Measurements from ENCODE around the gene PRM3.

The PRM3 gene

GRCh38 chr16:11272921-11273720, at the start of gene PRM3:
Gene PRM3 (minus strand): TSS chr16:11273629. CDS start chr16:11273595, 34 bp downstream.
- DNase-seq, result no peak
- in situ Hi-C loops (cut with HindIII; ENCODE audit: low pct_ligation_motif_present, low pct_unique_long_range_greater_than_20kb, low sequenced_read_pairs), result no loop called here

GRCh38 chr16:11322823-11323222, 49.4 kb upstream of the PRM3 start:
- in situ Hi-C loops (cut with HindIII; ENCODE audit: low pct_ligation_motif_present, low pct_unique_long_range_greater_than_20kb, low sequenced_read_pairs), result no loop called here

GRCh38 chr16:11321662-11322061, 48.2 kb upstream of the PRM3 start:
- no peak for DNase-seq
- in situ Hi-C loops (cut with HindIII; ENCODE audit: low pct_ligation_motif_present, low pct_unique_long_range_greater_than_20kb, low sequenced_read_pairs), result no loop called here

More at GRCh38 chr16:11322823-11323222, 49.4 kb upstream of the PRM3 start:
- no peak for DNase-seq

- in situ Hi-C loops (cut with HindIII; ENCODE audit: low pct_ligation_motif_present, low pct_unique_long_range_greater_than_20kb, low sequenced_read_pairs), result no loop called here
- no peak for DNase-seq
Observed at GRCh38 chr16:11320170-11320569, 46.7 kb upstream of the PRM3 start.

- in situ Hi-C loops (cut with HindIII; ENCODE audit: low pct_ligation_motif_present, low pct_unique_long_range_greater_than_20kb, low sequenced_read_pairs), result no loop called here
Observed at GRCh38 chr16:11319529-11320146, 46.2 kb upstream of the PRM3 start.

GRCh38 chr16:11318817-11319216, 45.4 kb upstream of the PRM3 start:
- in situ Hi-C loops (cut with HindIII; ENCODE audit: low pct_ligation_motif_present, low pct_unique_long_range_greater_than_20kb, low sequenced_read_pairs), result no loop called here
- no peak for DNase-seq

More at GRCh38 chr16:11319529-11320146, 46.2 kb upstream of the PRM3 start:
- peak; percentile 36 for DNase-seq

- peak; percentile 60 for DNase-seq
- in situ Hi-C loops (cut with HindIII; ENCODE audit: low pct_ligation_motif_present, low pct_unique_long_range_greater_than_20kb, low sequenced_read_pairs), result no loop called here
Observed at GRCh38 chr16:11316331-11317015, 43.0 kb upstream of the PRM3 start.

- peak; percentile 99 for DNase-seq
- in situ Hi-C loops (cut with HindIII; ENCODE audit: low pct_ligation_motif_present, low pct_unique_long_range_greater_than_20kb, low sequenced_read_pairs), result no loop called here
Observed at GRCh38 chr16:11315510-11315909, 42.1 kb upstream of the PRM3 start.

GRCh38 chr16:11314309-11314894, 41.0 kb upstream of the PRM3 start:
- in situ Hi-C loops (cut with HindIII; ENCODE audit: low pct_ligation_motif_present, low pct_unique_long_range_greater_than_20kb, low sequenced_read_pairs), result no loop called here
- no peak for DNase-seq

GRCh38 chr16:11313493-11314308, 40.3 kb upstream of the PRM3 start:
- in situ Hi-C loops (cut with HindIII; ENCODE audit: low pct_ligation_motif_present, low pct_unique_long_range_greater_than_20kb, low sequenced_read_pairs), result no loop called here
- DNase-seq, result no peak

- DNase-seq, result peak; percentile 79
Observed at GRCh38 chr16:11312718-11313492, 39.5 kb upstream of the PRM3 start.

GRCh38 chr16:11310997-11311561, 37.6 kb upstream of the PRM3 start:
- in situ Hi-C loops (cut with HindIII; ENCODE audit: low pct_ligation_motif_present, low pct_unique_long_range_greater_than_20kb, low sequenced_read_pairs), result no loop called here
- DNase-seq, result no peak

More at GRCh38 chr16:11312718-11313492, 39.5 kb upstream of the PRM3 start:
- in situ Hi-C loops (cut with HindIII; ENCODE audit: low pct_ligation_motif_present, low pct_unique_long_range_greater_than_20kb, low sequenced_read_pairs), result no loop called here

- no peak for DNase-seq
- in situ Hi-C loops (cut with HindIII; ENCODE audit: low pct_ligation_motif_present, low pct_unique_long_range_greater_than_20kb, low sequenced_read_pairs), result no loop called here
Observed at GRCh38 chr16:11310634-11310977, 37.2 kb upstream of the PRM3 start.

GRCh38 chr16:11309895-11310633, 36.6 kb upstream of the PRM3 start:
- DNase-seq, result no peak
- in situ Hi-C loops (cut with HindIII; ENCODE audit: low pct_ligation_motif_present, low pct_unique_long_range_greater_than_20kb, low sequenced_read_pairs), result no loop called here

GRCh38 chr16:11308493-11309283, 35.3 kb upstream of the PRM3 start:
- in situ Hi-C loops (cut with HindIII; ENCODE audit: low pct_ligation_motif_present, low pct_unique_long_range_greater_than_20kb, low sequenced_read_pairs), result no loop called here

More at GRCh38 chr16:11308493-11309283, 35.3 kb upstream of the PRM3 start:
- DNase-seq, result no peak

All from ACHN (cell line).